ENCODE data around the gene KRT1.

DNA sequence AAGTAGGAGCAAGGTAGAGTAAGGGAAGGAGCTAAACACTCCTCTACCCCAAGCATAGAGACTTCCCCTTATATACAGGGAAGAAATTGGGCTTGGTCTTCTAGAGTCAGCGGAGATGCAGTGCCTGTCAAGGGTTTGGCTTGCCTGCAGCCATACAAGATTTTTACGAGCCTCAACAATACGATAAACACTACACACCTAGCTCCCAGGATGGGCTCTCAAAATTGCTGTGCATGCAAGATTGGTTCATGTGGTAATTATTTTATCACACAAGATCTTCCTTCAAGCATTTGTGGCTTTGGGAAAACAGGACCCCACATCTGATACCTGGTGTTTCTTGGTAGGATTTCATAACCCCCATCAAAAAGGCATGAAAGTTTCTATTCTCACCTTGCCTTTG is at the start of gene KRT1:
- TF ChIP-seq, protein P1, sequence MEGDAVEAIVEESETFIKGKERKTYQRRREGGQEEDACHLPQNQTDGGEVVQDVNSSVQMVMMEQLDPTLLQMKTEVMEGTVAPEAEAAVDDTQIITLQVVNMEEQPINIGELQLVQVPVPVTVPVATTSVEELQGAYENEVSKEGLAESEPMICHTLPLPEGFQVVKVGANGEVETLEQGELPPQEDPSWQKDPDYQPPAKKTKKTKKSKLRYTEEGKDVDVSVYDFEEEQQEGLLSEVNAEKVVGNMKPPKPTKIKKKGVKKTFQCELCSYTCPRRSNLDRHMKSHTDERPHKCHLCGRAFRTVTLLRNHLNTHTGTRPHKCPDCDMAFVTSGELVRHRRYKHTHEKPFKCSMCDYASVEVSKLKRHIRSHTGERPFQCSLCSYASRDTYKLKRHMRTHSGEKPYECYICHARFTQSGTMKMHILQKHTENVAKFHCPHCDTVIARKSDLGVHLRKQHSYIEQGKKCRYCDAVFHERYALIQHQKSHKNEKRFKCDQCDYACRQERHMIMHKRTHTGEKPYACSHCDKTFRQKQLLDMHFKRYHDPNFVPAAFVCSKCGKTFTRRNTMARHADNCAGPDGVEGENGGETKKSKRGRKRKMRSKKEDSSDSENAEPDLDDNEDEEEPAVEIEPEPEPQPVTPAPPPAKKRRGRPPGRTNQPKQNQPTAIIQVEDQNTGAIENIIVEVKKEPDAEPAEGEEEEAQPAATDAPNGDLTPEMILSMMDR (IDR thresholded peaks at IDR 0.05 in 8 of 11, conservative IDR thresholded peaks at IDR 0.05 in 3 of 11): no peak
- TF ChIP-seq POLR2AphosphoS5 (IDR thresholded peaks at IDR 0.05) (no peak), POLR2A (IDR thresholded peaks at IDR 0.05) (no peak)
